MM.1S (cell line): ENCODE results near the gene CAMSAP1.

ENCODE experiments used
- CTCF ChIP-seq: fragments of 300-600 bp; sonication (generic); IDR thresholded peaks from 2 replicates; pipeline ENCODE4 v1.5.1; 2016; ENCODE audit warnings: antibody characterized with exemption, low read length, mixed read lengths
- EZH2 ChIP-seq: fragments of 300-600 bp; sonication (generic); optimal IDR thresholded peaks from 2 replicates; pipeline ENCODE3; 2017; ENCODE audit warnings: low read depth, mild to moderate bottlenecking, antibody characterized with exemption, low read length, mixed read lengths
- EZH2phosphoT487 ChIP-seq: fragments of 300-600 bp; sonication (generic); IDR thresholded peaks from 2 replicates; pipeline ENCODE4 v1.6.1; 2018; ENCODE audit warnings: antibody characterized with exemption, low read length

GRCh38 chr9:135950135-135950682 is 42.9 kb upstream of the CAMSAP1 start:
- TF ChIP-seq CTCF (no peak), EZH2 (no peak), EZH2phosphoT487 (no peak)
